GM12878 (cell line): ENCODE results near the gene CCR2. TPM values are rescaled to one million over a fixed set of nuclear protein-coding genes. Genes with fewer than 3 reads are reported as not detected.
"Not testable (repeated sequence)": the region's sequence is repeated elsewhere in the genome, so short reads cannot be mapped to it uniquely, and the experiment has no call there.

Experiments used
- ATAC-seq: fragments of 200-7000 bp; cut with Tn5 transposase; 3 replicates; pipeline ENCODE4 v1.9.1; 2020; ENCODE audit warnings: mild to moderate bottlenecking, moderate library complexity
- BruUV-seq: library from RNA; stranded (reverse); fragments of 400-500 nt; replicated peaks from 2 replicates; lab custom pipeline; 2021; lab: Mats Ljungman, UMichigan
- CTCF ChIA-PET: fragments of 300-600 bp; sonication (Branson Sonifier 250); formaldehyde crosslinking; extraction: SDS; loops from one replicate; lab custom pipeline; 2021; ENCODE audit warnings: inconsistent platforms; lab: Yijun Ruan, JAX
- POLR2A ChIA-PET: fragments of 350-600 bp; formaldehyde crosslinking; extraction: SDS; loops from one replicate; lab custom pipeline; 2021; ENCODE audit warnings: inconsistent platforms; lab: Charles Lee
- RAD21 ChIA-PET: fragments of 300-600 bp; sonication (Branson Sonifier 250); formaldehyde crosslinking; loops from one replicate; lab custom pipeline; 2023; ENCODE audit warnings: antibody characterized with exemption; ENCODE audit not compliant: unreplicated experiment; lab: Charles Lee
- SMC1A ChIA-PET: fragments of 300-600 bp; sonication (Branson Sonifier 250); formaldehyde crosslinking; loops from one replicate; lab custom pipeline; 2023; ENCODE audit not compliant: unreplicated experiment, uncharacterized antibody; lab: Charles Lee
- DNase-seq: peaks from one replicate; pipeline ENCODE4 v3.0.0-alpha.2; 2011; ENCODE audit warnings: low read depth, low spot score
- FAIRE-seq: peaks from 3 replicates; lab custom pipeline; 2011; peaks lifted over from hg19 to GRCh38; lab: Jason Lieb, UNC
- H2AFZ ChIP-seq: 2 replicates; pipeline ENCODE4 v1.6.0; 2011; ENCODE audit warnings: low read depth, low read length, control low read depth; ENCODE audit not compliant: control insufficient read depth
- H3K27ac ChIP-seq: 2 replicates; pipeline ENCODE4 v1.5.1; 2011; ENCODE audit warnings: control low read depth; ENCODE audit not compliant: control insufficient read depth, insufficient read depth
- H3K27me3 ChIP-seq, 2 experiments: replicated peaks in 1 of 2; 2 replicates each; pipeline versions ENCODE4 v1.6.0 to v1.6.1; 2011; ENCODE audit warnings: low read length in 1 of 2; ENCODE audit not compliant: control insufficient read depth in 2 of 2, insufficient read depth in 2 of 2
- H3K36me3 ChIP-seq, 2 experiments: 2 replicates each; pipeline ENCODE4 v1.5.1; 2011; ENCODE audit warnings: low read length in 1 of 2; ENCODE audit not compliant: control insufficient read depth in 2 of 2, insufficient read depth in 2 of 2
- H3K4me1 ChIP-seq: 2 replicates; pipeline ENCODE4 v1.6.1; 2011; ENCODE audit warnings: mild to moderate bottlenecking, low read length, moderate library complexity, mixed read lengths; ENCODE audit not compliant: control insufficient read depth, insufficient read depth
- H3K4me2 ChIP-seq: 2 replicates; pipeline ENCODE4 v1.6.0; 2011; ENCODE audit warnings: control low read depth; ENCODE audit not compliant: control insufficient read depth, insufficient read depth
- H3K4me3 ChIP-seq: fragments of 200-600 bp; sonication (generic); 2 replicates; pipeline ENCODE4 v1.5.1; 2016
- H3K79me2 ChIP-seq: 2 replicates; pipeline ENCODE4 v1.6.0; 2011; ENCODE audit warnings: low read length; ENCODE audit not compliant: control insufficient read depth, insufficient read depth
- H3K9ac ChIP-seq: 2 replicates; pipeline ENCODE4 v1.8.0; 2011; ENCODE audit warnings: low read length, control low read depth, mixed read lengths; ENCODE audit not compliant: control insufficient read depth, insufficient read depth
- H3K9me3 ChIP-seq: replicated peaks from 3 replicates; pipeline ENCODE4 v1.5.1; 2011; ENCODE audit warnings: mild to moderate bottlenecking, low read length; ENCODE audit not compliant: control insufficient read depth, insufficient read depth
- H4K20me1 ChIP-seq: 2 replicates; pipeline ENCODE4 v1.6.0; 2011; ENCODE audit not compliant: control insufficient read depth, insufficient read depth
- CHD2 ChIP-seq: IDR thresholded peaks from 2 replicates; pipeline ENCODE4 v1.6.1; 2011; ENCODE audit warnings: low read depth, low read length, improper control_type of control experiment, borderline replicate concordance
- EGR1 ChIP-seq, 2 experiments: IDR thresholded peaks; 1 replicate in 1 of 2; 2 replicates in 1 of 2; pipeline ENCODE4 v1.6.1; 2011 to 2012; ENCODE audit warnings: low read depth in 2 of 2, low read length in 2 of 2, borderline replicate concordance in 1 of 2, mild to moderate bottlenecking in 1 of 2, moderate library complexity in 1 of 2
- EP300 ChIP-seq, 2 experiments: fragments of 150-350 bp in 1 of 2; IDR thresholded peaks; 2 replicates each; pipeline ENCODE4 v1.6.1; 2011 to 2012; ENCODE audit warnings: low read depth in 2 of 2, low read length in 2 of 2, borderline replicate concordance in 1 of 2, improper control_type of control experiment in 1 of 2, inconsistent platforms in 1 of 2; ENCODE audit not compliant: control insufficient read depth in 1 of 2
- FOXM1 ChIP-seq: IDR thresholded peaks from 2 replicates; pipeline ENCODE4 v1.6.1; 2012; ENCODE audit warnings: low read depth, mild to moderate bottlenecking, inconsistent platforms, low read length, moderate library complexity
- MXI1 ChIP-seq: fragments of 150-350 bp; IDR thresholded peaks from 2 replicates; pipeline ENCODE4 v1.6.1; 2011; ENCODE audit warnings: low read depth, mild to moderate bottlenecking, inconsistent platforms, low read length, improper control_type of control experiment
- PAX5 ChIP-seq: IDR thresholded peaks from 2 replicates; pipeline ENCODE4 v1.6.1; 2011; ENCODE audit warnings: low read depth, low read length, borderline replicate concordance
- RAD21 ChIP-seq: IDR thresholded peaks from 2 replicates; pipeline ENCODE4 v1.6.1; 2011; ENCODE audit warnings: mild to moderate bottlenecking, low read depth, low read length, moderate library complexity; ENCODE audit not compliant: insufficient read depth
- SMC3 ChIP-seq: IDR thresholded peaks from 2 replicates; pipeline ENCODE4 v1.6.1; 2011; ENCODE audit warnings: low read length, improper control_type of control experiment, borderline replicate concordance
- SP1 ChIP-seq: IDR thresholded peaks from one replicate; pipeline ENCODE4 v1.6.1; 2011; ENCODE audit warnings: low read depth, low read length
- WGBS: methylation state at CpG from one replicate; pipeline ENCODE4 v1.1.6; 2016; ENCODE audit warnings: low lambda C conversion rate; ENCODE audit not compliant: insufficient replicate concordance, insufficient coverage; ENCODE audit errors: missing lambda C conversion rate; 5-methylcytosine and 5-hydroxymethylcytosine counted together
- in situ Hi-C: fragments of 300-500 bp; cut with MboI; formaldehyde crosslinking; loops from 9 replicates; pipeline ENCODE4 v1.14.3; 2018; ENCODE audit warnings: mixed read lengths
- intact Hi-C: fragments of 100-400 bp; cut with micrococcal nuclease; formaldehyde crosslinking; loops from one replicate; pipeline ENCODE4 v1.14.2; 2022; ENCODE audit not compliant: unreplicated experiment
- polyA plus RNA-seq, 11 experiments: library from polyadenylated mRNA; depleted of rRNA in 4 of 11; unstranded in 6 of 11; stranded (reverse) in 5 of 11; fragments of >200 nt; fragmentation: Nextera tagmentation in 4 of 11; fragmentation: Illumina TruSeq in 1 of 11; extraction: Ambion mirVana in 4 of 11; extraction: Trizol in 1 of 11; gene quantifications; 1 replicate in 1 of 11; 2 replicates in 10 of 11; pipeline versions ENCODE4 v1.2.1 to v1.2.3, GENCODE V29; 2011 to 2016; ENCODE audit warnings: inconsistent platforms in 2 of 11, missing spikeins in 2 of 11, low read depth in 1 of 11
- total RNA-seq, 4 experiments: library from RNA; depleted of rRNA in 3 of 4; stranded (reverse); fragments of >200 nt in 3 of 4; fragmentation: Illumina TruSeq in 1 of 4; extraction: Trizol in 1 of 4; gene quantifications; 2 replicates each; pipeline versions ENCODE4 v1.2.1 to v1.2.3, GENCODE V29; 2013 to 2021

The CCR2 gene
- total and polyA plus RNA-seq, 10 of the 15 experiments (the other 5 are each of a cell fraction or from before 2014, with no cell fraction given): 1.9 to 4.7 (median 3.5) TPM; not detected in 1

- H2AFZ ChIP-seq: no peak overlapping the region
- FAIRE-seq (no peak), ATAC-seq (no peak), DNase-seq (no peak)
- H3K27me3 ChIP-seq: no peaks in the 10 kb centered on the region
- no peaks in the 10 kb centered on the region; the same call in 1 of the 3 replicates for H3K9me3 ChIP-seq
- WGBS: 51% methylated on average over 5 of the region's 5 CpGs
- TF ChIP-seq FOXM1 (no peak), MXI1 (no peak), EP300 (IDR thresholded peaks at IDR 0.05; ENCODE audit: borderline replicate concordance in 1 of 2, control insufficient read depth in 1 of 2, low read depth in 2 of 2, low read length in 2 of 2) (no peak), PAX5 (no peak), SP1 (no peak)
- H3K79me2 ChIP-seq: no peaks in the 10 kb centered on the region
- SMC1A ChIA-PET: interaction anchor here (0.6 to 1.2 kb wide), 2 partner anchors 20 to 84 kb away, joined by 3 read pairs; no protein-coding TSS in a partner anchor
- no peaks in the 10 kb centered on the region for H4K20me1 ChIP-seq
- CTCF ChIA-PET: interaction anchor here (1.1 to 1.3 kb wide), 2 partner anchors 23 to 138 kb away, joined by 3 read pairs; no protein-coding TSS in a partner anchor
- intact Hi-C loops: no loop called here
- H3K4me3 ChIP-seq: no peak overlapping the region
- no peak overlapping the region for H3K4me2 ChIP-seq
- in situ Hi-C loops: no loop called here
- H3K36me3 ChIP-seq: no peaks in the 10 kb centered on the region
- no TSS peak for BruUV-seq
- no peak overlapping the region for H3K9ac ChIP-seq
- RAD21 ChIA-PET: no interaction called here
- H3K4me1 ChIP-seq: peaks cover 9% of the 10 kb centered on the region
- no peak overlapping the region for H3K27ac ChIP-seq
- POLR2A ChIA-PET: no interaction called here
Measured at GRCh38 chr3:46400846-46401245, 46.9 kb downstream of the CCR2 start.

GRCh38 chr3:46401579-46401978 lies 47.7 kb downstream of the CCR2 start:
- TF ChIP-seq CHD2 (no peak), SMC3 (no peak), EGR1 (IDR thresholded peaks at IDR 0.05; ENCODE audit: borderline replicate concordance in 1 of 2, low read depth in 2 of 2, low read length in 2 of 2) (no peak), RAD21 (no peak)
- POLR2A ChIA-PET: no interaction called here

GRCh38 chr3:46402902-46403301 lies 49.0 kb downstream of the CCR2 start:
- FAIRE-seq, H3K36me3 ChIP-seq, H3K27ac ChIP-seq, H3K4me3 ChIP-seq, BruUV-seq, intact Hi-C loops, H3K27me3 ChIP-seq, H3K9me3 ChIP-seq, CTCF ChIA-PET, H3K9ac ChIP-seq, ATAC-seq, H3K79me2 ChIP-seq, DNase-seq, in situ Hi-C loops, H4K20me1 ChIP-seq, H2AFZ ChIP-seq, H3K4me2 ChIP-seq: not testable (repeated sequence)
- 43% methylated on average over 4 of the region's 4 CpGs for WGBS
- ChIA-PET POLR2A (interaction anchor here (0.6 kb wide), 1 partner anchor 358 kb away, joined by 3 read pairs; no protein-coding TSS in a partner anchor), SMC1A (interaction anchor here (0.7 kb wide), 1 partner anchor 304 kb away, joined by 3 read pairs; no protein-coding TSS in a partner anchor), RAD21 (interaction anchor here (1.1 kb wide), 1 partner anchor 24 kb away, joined by 3 read pairs; no protein-coding TSS in a partner anchor)
- peaks cover 10% of the 10 kb centered on the region for H3K4me1 ChIP-seq

More at GRCh38 chr3:46401579-46401978, 47.7 kb downstream of the CCR2 start:
- no peaks in the 10 kb centered on the region for H3K79me2 ChIP-seq
- ATAC-seq: no peak
- no peak for FAIRE-seq
- ChIA-PET CTCF (interaction anchor here (1.3 kb wide), 1 partner anchor 23 kb away, joined by 3 read pairs; no protein-coding TSS in a partner anchor), RAD21 (no interaction called here), SMC1A (interaction anchor here (0.6 kb wide), 1 partner anchor 85 kb away, joined by 3 read pairs; no protein-coding TSS in a partner anchor)
- H3K36me3 ChIP-seq: no peaks in the 10 kb centered on the region
- WGBS: 28% methylated on average over 2 of the region's 2 CpGs
- no peak overlapping the region for H3K4me3 ChIP-seq
- BruUV-seq: no TSS peak
- intact Hi-C loops (no loop called here), in situ Hi-C loops (no loop called here)
- H2AFZ ChIP-seq: no peak overlapping the region
- H3K27me3 ChIP-seq: no peaks in the 10 kb centered on the region
- no peak overlapping the region for H3K4me2 ChIP-seq
- no peaks in the 10 kb centered on the region for H4K20me1 ChIP-seq
- H3K27ac ChIP-seq: no peak overlapping the region
- H3K4me1 ChIP-seq: peaks cover 3% of the 10 kb centered on the region
- DNase-seq: no peak
- no peaks in the 10 kb centered on the region; the same call in 1 of the 3 replicates for H3K9me3 ChIP-seq
- no peak overlapping the region for H3K9ac ChIP-seq
